Endometrial microvascular endothelial cells (primary cell): ENCODE data around the gene OR56A4. TPM values are rescaled to one million over a fixed set of nuclear protein-coding genes. Genes with fewer than 3 reads are reported as not detected.

Experiments used
- in situ Hi-C: cut with HindIII; loops from 2 replicates; pipeline ENCODE4 v1.10.0; 2017; ENCODE audit warnings: low sequenced_read_pairs, low pct_unique_long_range_greater_than_20kb; ENCODE audit errors: inconsistent ontology term
- total RNA-seq: library from RNA; depleted of rRNA; stranded (reverse); fragments of >200 nt; gene quantifications from one replicate; pipeline ENCODE4 v1.2.3, GENCODE V29; 2015; ENCODE audit errors: inconsistent ontology term

The OR56A4 gene, protein sequence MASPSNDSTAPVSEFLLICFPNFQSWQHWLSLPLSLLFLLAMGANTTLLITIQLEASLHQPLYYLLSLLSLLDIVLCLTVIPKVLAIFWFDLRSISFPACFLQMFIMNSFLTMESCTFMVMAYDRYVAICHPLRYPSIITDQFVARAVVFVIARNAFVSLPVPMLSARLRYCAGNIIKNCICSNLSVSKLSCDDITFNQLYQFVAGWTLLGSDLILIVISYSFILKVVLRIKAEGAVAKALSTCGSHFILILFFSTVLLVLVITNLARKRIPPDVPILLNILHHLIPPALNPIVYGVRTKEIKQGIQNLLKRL
- not detected for total RNA-seq

- in situ Hi-C loops: no loop called here
Measured at GRCh38 chr11:6006846-6007245, at the start of gene OR56A4. Gene OR56A4, minus strand, starts transcription at chr11:6006946. Its CDS starts 3,954 bp downstream, at chr11:6002992.

- in situ Hi-C loops: no loop called here
Measured at GRCh38 chr11:6055569-6055968, 48.8 kb upstream of the OR56A4 start.

DNA sequence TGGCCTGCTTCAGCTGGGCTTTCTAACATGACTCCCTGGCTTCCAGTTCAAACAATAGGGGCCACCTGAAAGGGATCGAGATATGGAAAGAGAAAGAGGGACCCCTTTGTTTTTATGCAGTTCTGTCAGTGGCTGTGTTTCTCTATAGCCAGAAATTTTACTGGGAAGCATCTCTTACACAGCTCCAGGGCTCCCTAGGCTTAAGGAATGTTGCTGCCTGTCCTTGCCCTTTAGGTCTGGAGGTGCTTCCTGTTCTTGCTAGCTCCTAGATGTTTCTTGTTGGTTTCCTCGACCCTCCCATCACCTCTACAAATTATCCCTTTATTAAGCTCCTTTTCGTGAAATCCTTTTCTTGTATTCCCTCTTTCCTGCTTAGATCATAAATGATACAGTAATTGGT is 45.6 kb upstream of the OR56A4 start:
- in situ Hi-C loops: no loop called here

DNA sequence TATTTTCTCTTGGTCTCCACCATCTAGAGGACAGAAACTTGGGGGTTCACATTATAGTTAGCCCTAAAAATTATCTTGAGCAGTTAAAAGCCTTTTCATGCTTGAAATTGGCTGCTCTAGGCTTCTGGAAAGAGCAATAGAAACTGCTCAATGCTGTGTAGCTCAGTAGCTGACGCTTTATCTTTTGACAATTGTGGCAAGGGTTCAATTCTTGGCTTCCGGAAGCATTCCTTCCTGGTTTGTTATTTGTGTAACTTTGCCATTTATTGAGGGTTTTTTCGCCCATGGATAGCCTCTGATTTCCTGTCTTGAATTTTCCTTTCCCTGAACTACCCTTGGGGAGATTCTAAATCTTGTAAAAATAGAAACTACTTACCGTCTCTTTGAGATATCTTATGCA is 34.1 kb upstream of the OR56A4 start:
- in situ Hi-C loops: no loop called here

- in situ Hi-C loops: no loop called here
Measured at GRCh38 chr11:6030708-6031405, 24.1 kb upstream of the OR56A4 start, which contains the start of gene OR56A1. Gene OR56A1, minus strand, starts transcription at chr11:6030758. Its CDS starts 3,066 bp downstream, at chr11:6027692.

GRCh38 chr11:6027501-6027900 is 20.8 kb upstream of the OR56A4 start:
- in situ Hi-C loops: no loop called here

DNA sequence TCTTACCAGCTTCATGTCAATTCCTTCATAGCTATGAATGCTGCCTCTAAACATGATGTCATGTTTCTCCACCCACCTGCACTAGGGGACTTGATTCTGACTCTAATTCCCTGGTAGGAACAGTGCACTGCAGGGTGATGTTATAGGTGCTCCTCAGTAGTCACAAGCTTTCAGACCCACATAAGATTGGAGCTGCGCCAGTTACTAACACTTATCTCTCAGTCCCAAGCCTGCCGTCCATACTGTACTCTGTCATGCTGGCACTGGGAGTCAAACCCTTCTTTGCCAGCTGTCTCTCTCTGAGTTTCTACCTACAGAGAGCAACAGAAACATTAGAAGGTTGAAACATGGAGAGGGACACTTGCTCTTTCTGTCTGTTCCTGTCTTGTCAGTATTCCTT is 18.3 kb upstream of the OR56A4 start:
- in situ Hi-C loops: no loop called here

DNA sequence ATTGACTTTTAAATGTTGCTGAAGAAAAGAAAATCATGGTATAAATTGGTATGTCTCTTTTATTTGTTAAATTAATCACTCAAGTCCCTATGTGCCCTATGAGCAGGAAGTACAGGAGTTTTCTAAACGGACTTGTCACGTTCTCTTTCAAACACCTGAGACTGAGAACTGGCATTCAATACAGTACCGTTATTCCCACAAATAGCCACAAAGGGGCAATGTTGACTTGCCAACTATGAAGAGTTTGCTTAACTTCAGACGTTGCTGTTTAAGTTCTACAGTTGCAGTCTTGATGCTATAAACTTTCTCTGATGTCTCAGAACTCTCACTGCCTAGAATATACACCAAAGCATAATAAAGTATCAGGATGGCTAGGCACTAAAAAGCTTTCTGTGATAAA is 16.2 kb upstream of the OR56A4 start:
- in situ Hi-C loops: no loop called here

- in situ Hi-C loops: no loop called here
Measured at GRCh38 chr11:6013042-6013441, 6.3 kb upstream of the OR56A4 start.

GRCh38 chr11:6012035-6012668 is 5.4 kb upstream of the OR56A4 start:
- in situ Hi-C loops: no loop called here

DNA sequence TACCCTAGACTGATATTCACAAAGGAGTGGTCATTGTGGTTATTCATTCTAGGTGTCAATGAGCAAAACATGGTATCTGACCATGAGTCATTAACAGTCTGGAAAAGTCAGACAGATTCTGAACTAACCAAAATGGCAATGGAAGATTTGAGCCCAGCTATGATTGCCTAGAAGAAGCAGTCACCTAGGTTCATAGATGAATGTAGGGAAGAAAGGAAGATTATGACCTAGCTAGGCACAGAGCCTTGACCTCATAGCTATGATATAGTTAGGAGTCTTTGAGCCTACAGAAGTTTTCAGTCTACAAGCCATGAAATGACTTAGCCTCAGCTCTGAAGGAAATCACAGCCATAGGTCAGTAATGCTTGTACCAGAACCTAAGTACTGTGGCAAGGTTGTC is 351 bp downstream of the OR56A4 start:
- in situ Hi-C loops: no loop called here

DNA sequence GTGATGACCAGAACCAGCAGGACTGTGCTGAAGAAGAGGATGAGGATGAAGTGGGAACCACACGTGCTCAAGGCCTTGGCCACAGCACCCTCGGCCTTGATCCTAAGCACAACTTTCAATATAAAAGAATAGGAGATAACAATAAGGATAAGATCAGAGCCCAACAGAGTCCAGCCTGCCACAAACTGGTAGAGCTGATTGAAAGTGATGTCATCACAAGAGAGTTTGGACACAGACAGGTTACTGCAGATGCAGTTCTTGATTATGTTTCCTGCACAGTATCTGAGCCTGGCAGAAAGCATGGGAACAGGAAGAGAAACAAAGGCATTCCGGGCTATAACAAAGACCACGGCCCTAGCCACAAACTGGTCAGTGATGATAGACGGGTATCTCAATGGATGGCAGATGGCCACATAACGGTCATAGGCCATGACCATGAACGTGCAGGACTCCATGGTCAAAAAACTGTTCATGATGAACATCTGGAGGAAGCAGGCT is 4.5 kb downstream of the OR56A4 start:
- in situ Hi-C loops: no loop called here

DNA sequence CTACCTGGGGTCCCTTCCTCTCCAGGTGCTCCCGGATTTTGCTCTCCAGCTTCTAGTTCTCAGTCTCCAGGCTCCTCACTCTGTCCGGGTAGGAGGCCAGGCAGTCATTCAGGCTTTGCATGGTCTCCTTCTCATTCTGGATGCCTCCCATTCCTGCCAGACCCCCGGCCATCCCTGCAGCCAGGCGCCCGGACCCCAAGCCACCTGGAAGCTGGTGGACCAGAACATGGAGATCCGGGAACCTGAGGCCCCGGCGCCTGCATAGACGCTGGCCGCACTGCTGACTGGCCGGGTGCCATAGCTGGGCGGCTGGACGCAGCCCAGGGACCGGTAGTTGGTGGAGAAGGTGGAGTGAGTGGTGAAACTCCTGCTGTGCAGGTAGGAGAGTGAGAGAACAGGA is 12.0 kb downstream of the OR56A4 start:
- in situ Hi-C loops: no loop called here

- in situ Hi-C loops: no loop called here
Measured at GRCh38 chr11:5992604-5993251, 14.0 kb downstream of the OR56A4 start.

GRCh38 chr11:5992150-5992549 is 14.6 kb downstream of the OR56A4 start:
- in situ Hi-C loops: no loop called here

DNA sequence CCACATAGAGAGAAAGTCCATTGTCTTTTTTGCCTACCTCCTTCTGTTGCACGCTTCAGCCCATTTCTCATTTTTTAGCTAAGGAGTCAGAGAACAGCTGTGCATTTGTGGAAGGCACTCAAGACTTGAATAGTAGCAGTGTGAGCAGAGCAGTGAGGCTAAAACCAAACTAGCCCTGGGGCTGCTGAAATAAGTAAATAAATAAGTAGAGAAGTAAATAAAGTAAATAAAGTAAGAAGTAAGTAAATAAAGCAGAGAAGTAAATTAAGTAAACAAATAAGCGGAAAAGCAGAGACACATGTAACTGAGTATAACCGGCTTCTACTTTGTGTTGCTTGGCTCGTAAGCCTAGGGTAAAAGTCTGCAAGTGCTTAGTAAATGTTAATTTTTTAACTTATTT is 17.5 kb downstream of the OR56A4 start:
- in situ Hi-C loops: no loop called here

- in situ Hi-C loops: no loop called here
Measured at GRCh38 chr11:5986885-5987284, 19.9 kb downstream of the OR56A4 start, which contains the start of gene OR52L1. Gene OR52L1, minus strand, starts transcription at chr11:5986985. Its CDS starts 55 bp downstream, at chr11:5986930.

DNA sequence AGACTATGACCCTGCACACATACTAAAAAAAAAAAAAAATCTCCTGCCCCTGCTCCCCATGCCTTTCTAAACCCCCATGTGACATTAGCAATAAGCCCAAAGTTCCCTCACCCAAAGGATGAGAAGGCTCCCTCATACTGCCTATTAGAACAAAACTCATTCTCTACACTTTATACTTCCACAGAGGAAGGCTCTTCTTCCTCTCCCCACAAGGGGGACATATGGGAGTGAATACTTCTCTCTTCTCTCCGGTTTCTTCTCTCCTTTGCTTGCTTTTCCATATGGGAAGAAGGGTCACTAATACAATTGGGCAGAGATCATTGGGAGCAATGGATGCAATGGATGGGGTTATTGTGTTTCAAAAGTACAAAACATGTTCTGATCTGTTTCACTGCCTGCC is 23.3 kb downstream of the OR56A4 start:
- in situ Hi-C loops: no loop called here

GRCh38 chr11:5973530-5973929 is 33.2 kb downstream of the OR56A4 start:
- in situ Hi-C loops: no loop called here
